NCI-H345 treated with DMSO at 0.1 percent for 48 hours (cell line): ENCODE data around the gene COL18A1.
"Not testable (repeated sequence)": the region's sequence is repeated elsewhere in the genome, so short reads cannot be mapped to it uniquely, and the experiment has no call there.

Experiments used
- DNase-seq: peaks from one replicate; lab custom pipeline; 2025; ENCODE audit not compliant: unreplicated experiment; lab: John Stamatoyannopoulos, UW

The COL18A1 gene

GRCh38 chr21:45367402-45368351 is 37.3 kb upstream of the COL18A1 start:
- DNase-seq: no peak

GRCh38 chr21:45369018-45369417 is 35.9 kb upstream of the COL18A1 start:
- DNase-seq: not testable (repeated sequence)

- DNase-seq: no peak
Measured at GRCh38 chr21:45370575-45370974, 34.4 kb upstream of the COL18A1 start.

GRCh38 chr21:45371081-45371480 is 33.9 kb upstream of the COL18A1 start:
- no peak for DNase-seq

GRCh38 chr21:45371655-45372054 is 33.3 kb upstream of the COL18A1 start:
- DNase-seq: no peak

GRCh38 chr21:45372732-45373355 is 32.1 kb upstream of the COL18A1 start:
- no peak for DNase-seq

GRCh38 chr21:45373991-45374816 is 30.8 kb upstream of the COL18A1 start:
- no peak for DNase-seq

- DNase-seq: no peak
Measured at GRCh38 chr21:45374826-45375455, 30.0 kb upstream of the COL18A1 start.

- DNase-seq: no peak
Measured at GRCh38 chr21:45376459-45377324, 28.3 kb upstream of the COL18A1 start.

GRCh38 chr21:45377325-45377709 is 27.6 kb upstream of the COL18A1 start:
- no peak for DNase-seq

- no peak for DNase-seq
Measured at GRCh38 chr21:45377866-45378257, 27.1 kb upstream of the COL18A1 start.

- no peak for DNase-seq
Measured at GRCh38 chr21:45378258-45378966, 26.6 kb upstream of the COL18A1 start.

GRCh38 chr21:45379171-45379900 is 25.6 kb upstream of the COL18A1 start:
- DNase-seq: no peak

- DNase-seq: no peak
Measured at GRCh38 chr21:45379901-45380330, 25.0 kb upstream of the COL18A1 start.

- no peak for DNase-seq
Measured at GRCh38 chr21:45380566-45380965, 24.4 kb upstream of the COL18A1 start.

GRCh38 chr21:45381036-45381787 is 23.8 kb upstream of the COL18A1 start:
- DNase-seq: no peak

- no peak for DNase-seq
Measured at GRCh38 chr21:45381865-45382696, 22.9 kb upstream of the COL18A1 start.
